Ishikawa (cell line): ENCODE results near the gene CIROP.

Experiments
- CEBPB ChIP-seq: IDR thresholded peaks from 2 replicates; pipeline ENCODE4 v1.6.1; 2012
- CREB1 ChIP-seq: IDR thresholded peaks from 2 replicates; pipeline ENCODE4 v1.6.1; 2012; ENCODE audit warnings: low read depth
- EGR1 ChIP-seq: IDR thresholded peaks from 2 replicates; pipeline ENCODE4 v1.6.1; 2012
- EP300 ChIP-seq: IDR thresholded peaks from 2 replicates; pipeline ENCODE4 v1.6.1; 2012; ENCODE audit warnings: borderline replicate concordance
- FOXM1 ChIP-seq: IDR thresholded peaks from 2 replicates; pipeline ENCODE4 v1.6.1; 2012; ENCODE audit warnings: low read depth, borderline replicate concordance
- NFIC ChIP-seq: IDR thresholded peaks from 2 replicates; pipeline ENCODE4 v1.6.1; 2012
- RAD21 ChIP-seq: IDR thresholded peaks from 2 replicates; pipeline ENCODE4 v1.6.1; 2012; ENCODE audit warnings: low read depth
- TAF1 ChIP-seq: IDR thresholded peaks from 2 replicates; pipeline ENCODE4 v1.6.1; 2012; ENCODE audit warnings: low read depth, mild to moderate bottlenecking
- TCF12 ChIP-seq: IDR thresholded peaks from 2 replicates; pipeline ENCODE4 v1.6.1; 2012; ENCODE audit warnings: low read depth
- TEAD4 ChIP-seq: IDR thresholded peaks from 2 replicates; pipeline ENCODE4 v1.6.1; 2012
- YY1 ChIP-seq: IDR thresholded peaks from 2 replicates; pipeline ENCODE4 v1.6.1; 2012; ENCODE audit warnings: low read depth
- ZBTB7A ChIP-seq: IDR thresholded peaks from 2 replicates; pipeline ENCODE4 v1.6.1; 2012; ENCODE audit warnings: low read depth
- TF ChIP-seq, protein P1 (sequence below): IDR thresholded peaks from 2 replicates; pipeline ENCODE4 v1.6.1; 2012
- TF ChIP-seq, protein P2 (sequence below): IDR thresholded peaks from 2 replicates; pipeline ENCODE4 v1.6.1; 2012; ENCODE audit warnings: low read depth, mild to moderate bottlenecking
- TF ChIP-seq, protein P3 (sequence below): IDR thresholded peaks from 2 replicates; pipeline ENCODE4 v1.6.1; 2012

The CIROP gene

DNA sequence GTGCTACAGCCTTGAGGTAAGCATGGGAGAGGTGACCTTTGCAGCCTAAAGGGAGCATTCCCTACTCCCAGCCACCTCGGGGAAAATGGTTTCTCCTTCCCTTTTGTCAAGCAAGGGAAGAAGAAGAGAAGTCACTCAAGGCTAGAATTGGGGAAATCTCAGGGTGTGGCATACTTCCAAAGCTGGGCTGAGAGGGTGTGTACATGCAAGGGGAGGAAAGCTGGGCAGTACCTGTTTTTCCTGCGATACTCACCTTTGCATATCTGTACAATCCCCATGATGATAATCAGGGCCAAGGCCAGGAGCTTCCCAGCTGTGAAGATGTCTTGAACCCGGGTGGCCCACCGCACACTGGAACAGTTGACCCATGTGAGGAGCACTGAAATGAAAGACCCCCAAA, 38.0 kb upstream of the CIROP start:
- TF ChIP-seq TCF12 (no peak), RAD21 (no peak), CREB1 (no peak), NFIC (no peak)

DNA sequence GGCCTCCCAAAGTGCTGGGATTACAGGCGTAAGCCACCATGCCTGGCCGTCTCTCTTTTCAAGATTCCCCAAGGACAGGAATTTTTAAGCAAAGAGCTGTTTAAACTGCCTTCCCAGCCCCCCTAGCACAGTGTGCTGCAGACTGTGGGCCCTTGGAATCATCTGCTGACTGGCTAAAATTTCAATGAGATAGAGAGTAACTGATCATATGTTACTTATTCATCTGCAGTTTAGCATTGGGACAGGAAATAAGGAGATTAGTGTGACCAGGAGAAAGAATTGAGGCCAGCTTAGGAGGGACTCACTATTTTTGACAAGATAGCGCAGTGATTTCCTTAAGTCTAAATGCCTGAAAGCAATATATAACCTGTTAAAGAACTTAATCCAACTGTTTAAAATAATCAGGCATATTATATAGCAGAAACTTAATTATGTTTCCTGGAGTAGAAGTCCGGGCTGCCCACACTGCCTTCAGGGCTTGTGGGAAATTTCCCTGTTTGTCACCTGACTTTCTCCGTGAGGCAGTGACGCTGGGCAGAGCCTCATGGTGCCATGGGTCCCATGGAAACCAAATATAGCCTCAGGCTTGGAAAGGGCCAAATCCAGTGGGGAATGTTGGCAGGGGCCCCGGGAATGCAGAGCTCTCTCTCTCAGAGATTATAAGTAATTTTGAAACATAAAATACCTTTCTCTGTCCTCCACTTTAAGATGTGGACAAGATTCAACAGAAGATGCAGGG, 37.1 kb upstream of the CIROP start:
- TF ChIP-seq, protein P1, sequence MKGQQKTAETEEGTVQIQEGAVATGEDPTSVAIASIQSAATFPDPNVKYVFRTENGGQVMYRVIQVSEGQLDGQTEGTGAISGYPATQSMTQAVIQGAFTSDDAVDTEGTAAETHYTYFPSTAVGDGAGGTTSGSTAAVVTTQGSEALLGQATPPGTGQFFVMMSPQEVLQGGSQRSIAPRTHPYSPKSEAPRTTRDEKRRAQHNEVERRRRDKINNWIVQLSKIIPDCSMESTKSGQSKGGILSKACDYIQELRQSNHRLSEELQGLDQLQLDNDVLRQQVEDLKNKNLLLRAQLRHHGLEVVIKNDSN = peak; percentile 67
- TF ChIP-seq YY1 = no peak
- no peak for TF ChIP-seq RAD21

DNA sequence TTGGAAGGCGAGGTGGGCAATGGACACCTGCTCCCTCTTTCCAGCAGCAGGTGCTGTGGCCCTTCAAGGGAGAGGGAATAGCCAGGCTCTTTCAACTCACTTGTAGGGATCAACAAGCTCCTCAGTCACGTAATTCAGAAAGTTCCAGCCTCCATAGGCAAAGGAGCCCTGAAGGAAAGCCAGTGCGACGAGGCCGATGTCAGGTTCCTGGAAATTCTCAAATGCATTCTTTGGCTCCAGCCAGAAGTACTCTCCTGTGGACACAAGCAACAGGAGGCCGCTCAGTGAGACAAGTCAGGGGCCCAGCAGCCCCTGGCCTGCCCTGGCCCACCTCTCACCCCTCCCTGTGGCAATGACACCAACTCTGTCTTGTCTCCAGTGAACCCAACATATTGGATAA, 35.6 kb upstream of the CIROP start:
- no peak for TF ChIP-seq EGR1
- no peak for TF ChIP-seq YY1
- no peak for TF ChIP-seq EP300
- no peak for TF ChIP-seq ZBTB7A
- TF ChIP-seq, protein P1 = no peak
- no peak for TF ChIP-seq NFIC
- no peak for TF ChIP-seq TEAD4
- no peak for TF ChIP-seq FOXM1
- no peak for TF ChIP-seq CEBPB
- no peak for TF ChIP-seq TAF1
- TF ChIP-seq, protein P2, sequence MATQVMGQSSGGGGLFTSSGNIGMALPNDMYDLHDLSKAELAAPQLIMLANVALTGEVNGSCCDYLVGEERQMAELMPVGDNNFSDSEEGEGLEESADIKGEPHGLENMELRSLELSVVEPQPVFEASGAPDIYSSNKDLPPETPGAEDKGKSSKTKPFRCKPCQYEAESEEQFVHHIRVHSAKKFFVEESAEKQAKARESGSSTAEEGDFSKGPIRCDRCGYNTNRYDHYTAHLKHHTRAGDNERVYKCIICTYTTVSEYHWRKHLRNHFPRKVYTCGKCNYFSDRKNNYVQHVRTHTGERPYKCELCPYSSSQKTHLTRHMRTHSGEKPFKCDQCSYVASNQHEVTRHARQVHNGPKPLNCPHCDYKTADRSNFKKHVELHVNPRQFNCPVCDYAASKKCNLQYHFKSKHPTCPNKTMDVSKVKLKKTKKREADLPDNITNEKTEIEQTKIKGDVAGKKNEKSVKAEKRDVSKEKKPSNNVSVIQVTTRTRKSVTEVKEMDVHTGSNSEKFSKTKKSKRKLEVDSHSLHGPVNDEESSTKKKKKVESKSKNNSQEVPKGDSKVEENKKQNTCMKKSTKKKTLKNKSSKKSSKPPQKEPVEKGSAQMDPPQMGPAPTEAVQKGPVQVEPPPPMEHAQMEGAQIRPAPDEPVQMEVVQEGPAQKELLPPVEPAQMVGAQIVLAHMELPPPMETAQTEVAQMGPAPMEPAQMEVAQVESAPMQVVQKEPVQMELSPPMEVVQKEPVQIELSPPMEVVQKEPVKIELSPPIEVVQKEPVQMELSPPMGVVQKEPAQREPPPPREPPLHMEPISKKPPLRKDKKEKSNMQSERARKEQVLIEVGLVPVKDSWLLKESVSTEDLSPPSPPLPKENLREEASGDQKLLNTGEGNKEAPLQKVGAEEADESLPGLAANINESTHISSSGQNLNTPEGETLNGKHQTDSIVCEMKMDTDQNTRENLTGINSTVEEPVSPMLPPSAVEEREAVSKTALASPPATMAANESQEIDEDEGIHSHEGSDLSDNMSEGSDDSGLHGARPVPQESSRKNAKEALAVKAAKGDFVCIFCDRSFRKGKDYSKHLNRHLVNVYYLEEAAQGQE = no peak
- TF ChIP-seq, protein P3, sequence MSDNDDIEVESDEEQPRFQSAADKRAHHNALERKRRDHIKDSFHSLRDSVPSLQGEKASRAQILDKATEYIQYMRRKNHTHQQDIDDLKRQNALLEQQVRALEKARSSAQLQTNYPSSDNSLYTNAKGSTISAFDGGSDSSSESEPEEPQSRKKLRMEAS = no peak
- TF ChIP-seq CREB1 = no peak
- no peak for TF ChIP-seq TCF12
- no peak for TF ChIP-seq RAD21

DNA sequence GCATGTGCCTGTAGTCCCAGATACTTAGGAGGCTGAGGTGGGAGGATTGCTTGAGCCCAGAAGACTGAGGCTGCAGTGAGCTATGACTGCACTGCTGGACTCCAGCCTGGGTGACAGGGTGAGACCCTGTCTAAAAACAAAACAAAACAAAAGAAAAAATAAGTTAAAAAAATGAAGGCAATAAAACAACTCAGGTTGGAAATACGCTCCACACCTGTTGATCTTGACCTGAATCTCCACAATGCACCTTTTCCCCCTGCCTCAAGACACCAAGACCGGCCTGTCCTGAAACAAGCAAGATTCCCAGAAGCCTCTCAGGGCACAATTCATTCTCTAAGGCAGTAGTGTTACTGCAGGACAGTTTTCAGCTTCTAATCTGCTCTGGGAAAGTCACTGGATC, 35.1 kb upstream of the CIROP start:
- TF ChIP-seq CEBPB (no peak), FOXM1 (no peak), YY1 (no peak), TEAD4 (no peak)
- TF ChIP-seq, protein P1 = no peak

DNA sequence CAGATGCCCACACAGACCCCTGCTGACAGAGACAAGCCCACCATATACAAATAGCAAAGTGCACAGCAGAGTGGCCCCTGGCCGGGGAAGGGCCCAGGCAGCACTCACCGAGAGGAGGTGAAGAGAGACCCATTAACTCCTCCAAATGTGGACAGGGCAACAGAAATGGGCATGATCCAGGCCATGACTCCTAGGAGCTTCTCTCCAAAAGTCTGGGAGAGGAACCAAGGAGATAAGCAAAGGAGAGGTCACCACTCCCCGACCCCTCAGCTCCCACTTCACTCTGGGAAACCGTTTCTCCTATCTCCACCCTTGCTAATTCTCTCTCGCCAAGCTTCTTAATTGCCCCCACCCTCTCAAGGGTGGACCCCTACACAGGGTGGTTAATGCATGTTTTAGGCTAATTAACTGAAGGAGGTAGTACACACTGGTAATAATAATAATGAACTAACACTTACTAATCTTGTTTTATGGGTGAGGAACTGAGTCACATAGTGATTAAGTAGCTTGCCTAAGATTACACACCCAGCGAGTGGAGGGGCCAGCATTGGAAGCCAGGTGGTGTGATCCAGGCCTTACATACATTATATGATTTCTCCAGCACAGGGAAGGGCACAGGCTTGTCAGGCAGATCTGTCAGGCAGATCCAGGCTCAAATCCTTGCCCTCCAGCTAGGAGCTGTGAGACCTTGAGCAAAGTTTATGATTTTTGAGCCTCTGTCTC, 33.2 kb upstream of the CIROP start:
- no peak for TF ChIP-seq TCF12
- TF ChIP-seq, protein P2 = no peak
- TF ChIP-seq, protein P1 = no peak
- TF ChIP-seq YY1 = no peak
- TF ChIP-seq EP300 = no peak
- TF ChIP-seq, protein P3 = no peak
- TF ChIP-seq EGR1 = no peak
- no peak for TF ChIP-seq CEBPB
- no peak for TF ChIP-seq RAD21
- no peak for TF ChIP-seq FOXM1
- TF ChIP-seq TAF1 = no peak
- no peak for TF ChIP-seq ZBTB7A
- TF ChIP-seq TEAD4 = no peak
- no peak for TF ChIP-seq NFIC
- TF ChIP-seq CREB1 = no peak
